H1 (cell line): ENCODE measurements around the gene GSTT2. TPM values are rescaled to one million over a fixed set of nuclear protein-coding genes. Genes with fewer than 3 reads are reported as not detected.
"Not testable (repeated sequence)": the region's sequence is repeated elsewhere in the genome, so short reads cannot be mapped to it uniquely, and the experiment has no call there.

ENCODE experiments used
- CTCF ChIA-PET: fragments of 300-600 bp; sonication (Branson Sonifier 250); formaldehyde crosslinking; loops from one replicate; lab custom pipeline; 2021; ENCODE audit not compliant: partially characterized antibody; lab: Charles Lee
- POLR2A ChIA-PET: fragments of 300-600 bp; sonication (Branson Sonifier 250); formaldehyde crosslinking; loops from one replicate; lab custom pipeline; 2021; ENCODE audit warnings: inconsistent platforms; ENCODE audit not compliant: partially characterized antibody; lab: Charles Lee
- DNase-seq, 2 experiments: peaks; one replicate each; pipeline versions ENCODE4 v3.0.0 to v3.0.0-alpha.2; 2010 to 2022; ENCODE audit warnings: low spot score in 2 of 2, low read depth in 1 of 2, mixed read lengths in 1 of 2
- FAIRE-seq: peaks from 2 replicates; lab custom pipeline; 2011; peaks lifted over from hg19 to GRCh38; lab: Jason Lieb, UNC
- H2AFZ ChIP-seq: 2 replicates; pipeline ENCODE4 v1.8.1; 2012; ENCODE audit warnings: low read length, inconsistent platforms
- H2AK5ac ChIP-seq: 2 replicates; pipeline ENCODE4 v1.6.1; 2013; ENCODE audit warnings: low read depth, low read length
- H2BK120ac ChIP-seq: replicated peaks from 2 replicates; pipeline ENCODE3; 2013; ENCODE audit warnings: low read depth, low read length, inconsistent platforms
- H2BK12ac ChIP-seq: 2 replicates; pipeline ENCODE4 v1.6.1; 2013; ENCODE audit warnings: low read depth, low read length
- H2BK15ac ChIP-seq: 2 replicates; pipeline ENCODE4 v1.6.1; 2013; ENCODE audit warnings: low read length
- H2BK20ac ChIP-seq: 2 replicates; pipeline ENCODE4 v1.6.1; 2013; ENCODE audit warnings: low read length
- H2BK5ac ChIP-seq: 2 replicates; pipeline ENCODE4 v1.6.1; 2013; ENCODE audit warnings: low read depth, low read length
- H3K14ac ChIP-seq: 2 replicates; pipeline ENCODE4 v1.6.1; 2013; ENCODE audit warnings: inconsistent platforms; ENCODE audit not compliant: insufficient read length
- H3K18ac ChIP-seq: 2 replicates; pipeline ENCODE4 v1.6.1; 2013; ENCODE audit warnings: low read length; ENCODE audit errors: extremely low read depth
- H3K23ac ChIP-seq: 2 replicates; pipeline ENCODE4 v1.6.1; 2013; ENCODE audit warnings: inconsistent platforms; ENCODE audit not compliant: insufficient read length
- H3K23me2 ChIP-seq: 2 replicates; pipeline ENCODE4 v1.6.1; 2013; ENCODE audit warnings: low read depth, low read length
- H3K27ac ChIP-seq: 2 replicates; pipeline ENCODE4 v1.6.1; 2011; ENCODE audit warnings: low read depth, low read length, inconsistent platforms
- H3K27me3 ChIP-seq, 4 experiments: replicated peaks in 1 of 4; 1 replicate in 1 of 4; 2 replicates in 3 of 4; pipeline versions ENCODE4 v1.6.1 to v1.8.1; 2011 to 2013; ENCODE audit warnings: low read length in 3 of 4, mild to moderate bottlenecking in 3 of 4, inconsistent platforms in 2 of 4, mixed read lengths in 2 of 4, moderate library complexity in 1 of 4; ENCODE audit not compliant: control insufficient read depth in 3 of 4, insufficient read depth in 3 of 4; ENCODE audit errors: extremely low read depth in 1 of 4
- H3K36me3 ChIP-seq, 4 experiments: 2 replicates each; pipeline versions ENCODE4 v1.6.1 to v1.8.1; 2011 to 2013; ENCODE audit warnings: mild to moderate bottlenecking in 4 of 4, low read length in 3 of 4, moderate library complexity in 2 of 4, control low read depth in 1 of 4, inconsistent platforms in 1 of 4; ENCODE audit not compliant: insufficient read depth in 4 of 4, control insufficient read depth in 2 of 4
- H3K4ac ChIP-seq: replicated peaks from 2 replicates; pipeline ENCODE3; 2013; ENCODE audit warnings: low read length, low read depth, mixed read lengths, inconsistent platforms; ENCODE audit not compliant: insufficient read length
- H3K4me1 ChIP-seq, 4 experiments: replicated peaks in 1 of 4; 1 replicate in 1 of 4; 2 replicates in 3 of 4; pipeline versions ENCODE4 v1.6.1 to v1.8.1; 2011 to 2013; ENCODE audit warnings: low read length in 3 of 4, inconsistent platforms in 2 of 4, mixed read lengths in 1 of 4; ENCODE audit not compliant: insufficient read depth in 4 of 4, control insufficient read depth in 3 of 4
- H3K4me2 ChIP-seq, 2 experiments: 2 replicates each; pipeline versions ENCODE4 v1.6.1 to v1.8.1; 2011 to 2013; ENCODE audit warnings: low read depth in 2 of 2, low read length in 2 of 2, control low read depth in 1 of 2, inconsistent platforms in 1 of 2, mild to moderate bottlenecking in 1 of 2; ENCODE audit not compliant: insufficient read depth in 1 of 2
- H3K4me3 ChIP-seq, 4 experiments: fragments of 200-600, 300-600 bp in 1 of 4; sonication (generic), shearing (Covaris generic), sonication (Bioruptor Twin) in 1 of 4; 2 replicates each; pipeline versions ENCODE4 v1.5.1 to v1.8.1; 2011 to 2016; ENCODE audit warnings: low read length in 4 of 4, low read depth in 3 of 4, control low read depth in 2 of 4, inconsistent platforms in 2 of 4, mild to moderate bottlenecking in 2 of 4, mixed read lengths in 1 of 4, moderate library complexity in 1 of 4; ENCODE audit not compliant: insufficient read depth in 2 of 4; ENCODE audit errors: extremely low read depth in 1 of 4
- H3K56ac ChIP-seq: replicated peaks from 2 replicates; pipeline ENCODE3; 2013; ENCODE audit warnings: low read depth, mild to moderate bottlenecking, mixed read lengths, low read length, inconsistent platforms; ENCODE audit not compliant: insufficient read length
- H3K79me1 ChIP-seq: 2 replicates; pipeline ENCODE4 v1.6.1; 2013; ENCODE audit warnings: low read depth, low read length, control low read depth
- H3K79me2 ChIP-seq, 2 experiments: 2 replicates each; pipeline versions ENCODE4 v1.6.1 to v1.8.1; 2012 to 2013; ENCODE audit warnings: low read length in 2 of 2, mild to moderate bottlenecking in 2 of 2, inconsistent platforms in 1 of 2; ENCODE audit not compliant: insufficient read depth in 2 of 2, control insufficient read depth in 1 of 2
- H3K9ac ChIP-seq, 4 experiments: replicated peaks in 1 of 4; 1 replicate in 1 of 4; 2 replicates in 3 of 4; pipeline versions ENCODE4 v1.6.1 to v1.8.1; 2011 to 2013; ENCODE audit warnings: low read depth in 3 of 4, low read length in 3 of 4, control low read depth in 2 of 4, mild to moderate bottlenecking in 2 of 4, moderate library complexity in 2 of 4, inconsistent platforms in 1 of 4; ENCODE audit errors: extremely low read depth in 1 of 4
- H3K9me3 ChIP-seq, 2 experiments: 2 replicates each; pipeline versions ENCODE4 v1.6.1 to v1.8.1; 2012 to 2013; ENCODE audit warnings: mild to moderate bottlenecking in 2 of 2, moderate library complexity in 2 of 2, control low read depth in 1 of 2, inconsistent platforms in 1 of 2, low read depth in 1 of 2, low read length in 1 of 2, mixed read lengths in 1 of 2; ENCODE audit not compliant: insufficient read depth in 2 of 2
- H4K20me1 ChIP-seq, 2 experiments: replicated peaks in 1 of 2; 2 replicates each; pipeline versions ENCODE3 to v1.8.1; 2011 to 2013; ENCODE audit warnings: inconsistent platforms in 2 of 2, low read length in 2 of 2, mild to moderate bottlenecking in 1 of 2; ENCODE audit not compliant: insufficient read depth in 2 of 2, control insufficient read depth in 1 of 2
- H4K5ac ChIP-seq: 2 replicates; pipeline ENCODE4 v1.6.1; 2013; ENCODE audit warnings: low read length, low read depth, mixed read lengths, inconsistent platforms; ENCODE audit not compliant: insufficient read length
- H4K8ac ChIP-seq: 2 replicates; pipeline ENCODE4 v1.8.0; 2013; ENCODE audit warnings: mild to moderate bottlenecking, moderate library complexity, low read length, inconsistent platforms; ENCODE audit not compliant: insufficient read depth; ENCODE audit errors: extremely low read depth
- H4K91ac ChIP-seq: replicated peaks from 2 replicates; pipeline ENCODE3; 2013; ENCODE audit warnings: low read length, mixed read lengths, inconsistent platforms; ENCODE audit not compliant: insufficient read length
- WGBS, 2 experiments: shearing (Covaris generic) in 1 of 2; methylation state at CpG; one replicate each; pipeline versions ENCODE4 v1.1.6 to v1.1.7; 2013 to 2015; ENCODE audit warnings: low lambda C conversion rate in 2 of 2, mixed read lengths in 2 of 2, inconsistent platforms in 1 of 2, low coverage in 1 of 2, missing lambda C conversion rate in 1 of 2; ENCODE audit not compliant: insufficient replicate concordance in 2 of 2, insufficient coverage in 1 of 2, insufficient read length in 1 of 2; ENCODE audit errors: extremely low coverage in 1 of 2, missing lambda C conversion rate in 1 of 2; 5-methylcytosine and 5-hydroxymethylcytosine counted together
- polyA plus RNA-seq, 7 experiments: library from polyadenylated mRNA; depleted of rRNA in 3 of 7; stranded (reverse) in 5 of 7; unstranded in 2 of 7; fragments of >200 nt in 5 of 7; fragments of 200-250 nt in 2 of 7; gene quantifications; 1 replicate in 5 of 7; 2 replicates in 1 of 7; 4 replicates in 1 of 7; pipeline versions ENCODE4 v1.2.1 to v1.2.3, GENCODE V29; 2011 to 2013; ENCODE audit warnings: missing spikeins in 2 of 7, mixed read lengths in 2 of 7
- total RNA-seq: library from RNA; stranded (reverse); fragmentation: NEBNext Ultra II Directional; extraction: Animal tissue kit (Norgen Biotek cat#: 25700); gene quantifications from 2 replicates; pipeline ENCODE4 v1.2.1, GENCODE V29; 2021

GSTT2 gene
- total and polyA plus RNA-seq, 2 of the 8 experiments (the other 6 are each of a cell fraction or from before 2014, with no cell fraction given), result 1.1 to 1.5 TPM

DNA sequence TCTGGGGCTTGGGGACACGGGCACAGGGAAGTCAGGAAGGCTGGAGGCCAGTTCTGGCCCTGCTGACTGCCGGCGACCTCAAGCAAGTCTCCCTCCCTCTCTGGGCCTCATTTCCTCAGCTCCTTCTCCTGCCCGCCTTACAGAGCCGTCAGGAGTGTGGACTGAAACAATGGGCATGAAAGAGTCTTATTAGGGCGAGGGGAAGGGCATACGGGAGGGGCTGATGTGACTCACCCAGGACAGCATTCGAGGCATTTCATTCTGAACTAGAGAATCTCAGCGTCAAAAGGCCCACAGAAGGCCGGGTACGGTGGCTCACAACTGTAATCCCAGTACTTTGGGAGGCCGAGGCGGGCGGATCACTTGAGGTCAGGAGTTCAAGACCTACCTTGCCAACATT, 39.8 kb upstream of the GSTT2 start:
- H2BK120ac ChIP-seq, H3K23me2 ChIP-seq, H3K9ac ChIP-seq, H3K23ac ChIP-seq, H4K8ac ChIP-seq, H2BK12ac ChIP-seq, H3K79me1 ChIP-seq, H4K91ac ChIP-seq, H2AK5ac ChIP-seq, H2AFZ ChIP-seq, H3K27me3 ChIP-seq, POLR2A ChIA-PET, H3K4me1 ChIP-seq, H4K20me1 ChIP-seq, H3K4me3 ChIP-seq, H3K56ac ChIP-seq, DNase-seq, H3K9me3 ChIP-seq, FAIRE-seq, H3K4me2 ChIP-seq, H2BK15ac ChIP-seq, H3K27ac ChIP-seq, H3K36me3 ChIP-seq, H4K5ac ChIP-seq, H2BK5ac ChIP-seq, H3K18ac ChIP-seq, H3K14ac ChIP-seq, CTCF ChIA-PET, H2BK20ac ChIP-seq, H3K4ac ChIP-seq, H3K79me2 ChIP-seq: not testable (repeated sequence)
- WGBS, 2 experiments, result 100% methylated on average over 1 of the region's 14 CpGs; no CpG with 5 or more reads in 1 of the 2 experiments

DNA sequence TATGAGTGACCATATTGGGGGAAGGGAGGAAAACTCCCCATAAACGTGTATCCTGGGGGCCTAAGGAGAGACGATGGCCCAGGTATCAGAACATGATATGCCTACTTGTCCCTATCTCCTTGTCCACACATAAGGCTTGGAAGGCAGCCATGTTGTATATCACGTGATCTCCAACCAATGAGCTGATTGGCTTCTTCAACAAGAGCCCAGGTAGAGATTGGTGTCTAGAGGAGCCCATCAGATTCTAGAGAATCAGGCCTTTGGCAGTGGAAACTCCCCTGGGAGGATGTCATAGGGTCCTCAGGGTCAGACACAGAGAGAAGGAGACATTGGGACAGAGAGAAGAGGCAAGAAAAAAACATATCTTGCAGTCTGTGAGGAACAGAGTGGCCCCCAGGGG, 32.5 kb upstream of the GSTT2 start:
- DNase-seq, H3K27me3 ChIP-seq, H3K79me2 ChIP-seq, H3K36me3 ChIP-seq, H4K91ac ChIP-seq, FAIRE-seq, H2AFZ ChIP-seq, H3K79me1 ChIP-seq, H4K20me1 ChIP-seq, H3K4me1 ChIP-seq, H3K4ac ChIP-seq, H4K8ac ChIP-seq, H3K4me2 ChIP-seq, H3K4me3 ChIP-seq, H2BK120ac ChIP-seq, H3K9ac ChIP-seq, H3K23me2 ChIP-seq, H2BK12ac ChIP-seq, H2BK5ac ChIP-seq, H4K5ac ChIP-seq, POLR2A ChIA-PET, H3K27ac ChIP-seq, H2BK15ac ChIP-seq, H2BK20ac ChIP-seq, H3K9me3 ChIP-seq, H3K14ac ChIP-seq, H3K23ac ChIP-seq, H3K18ac ChIP-seq, H2AK5ac ChIP-seq, H3K56ac ChIP-seq: not testable (repeated sequence)
- CTCF ChIA-PET, result interaction anchor here (1.1 kb wide), 1 partner anchor 18 kb away, joined by 3 read pairs; no protein-coding TSS in a partner anchor
- 54% methylated on average over 1 of the region's 3 CpGs; no CpG with 5 or more reads in 1 of the 2 experiments for WGBS, 2 experiments
